AG04450 (cell line): Measurements from ENCODE around the gene GANAB. TPM values are rescaled to one million over a fixed set of nuclear protein-coding genes. Genes with fewer than 3 reads are reported as not detected.

ENCODE experiments used
- CTCF ChIA-PET: fragments of 300-600, 350-600 bp; formaldehyde crosslinking; extraction: SDS; loops from one replicate; lab custom pipeline; 2022; ENCODE audit warnings: antibody characterized with exemption, inconsistent platforms; lab: Charles Lee
- POLR2A ChIA-PET: fragments of 350-600 bp; formaldehyde crosslinking; extraction: SDS; loops from one replicate; lab custom pipeline; 2021; ENCODE audit warnings: antibody characterized with exemption, inconsistent platforms; lab: Yijun Ruan, JAX
- DNase-seq: peaks from one replicate; pipeline ENCODE4 v3.0.0-alpha.2; 2011; ENCODE audit warnings: low read depth, low spot score
- H3K27ac ChIP-seq: one replicate; pipeline ENCODE4 v1.5.1; 2012; ENCODE audit warnings: low read depth, low read length, control low read depth
- H3K27me3 ChIP-seq: one replicate; pipeline ENCODE4 v1.6.0; 2012; ENCODE audit warnings: low read length; ENCODE audit not compliant: control insufficient read depth, insufficient read depth
- H3K4me3 ChIP-seq: 2 replicates; pipeline ENCODE4 v1.5.1; 2011; ENCODE audit warnings: mild to moderate bottlenecking, low read depth, low read length, control low read depth
- H3K9me3 ChIP-seq: 2 replicates; pipeline ENCODE4 v1.5.1; 2012; ENCODE audit warnings: low read length; ENCODE audit not compliant: control insufficient read depth, insufficient read depth
- polyA plus RNA-seq: library from polyadenylated mRNA; depleted of rRNA; stranded (reverse); fragments of >200 nt; gene quantifications from 2 replicates; pipeline ENCODE4 v1.2.3, GENCODE V29; 2011; rRNA removed
- small RNA-seq: library from RNA; depleted of rRNA; stranded (forward); fragments of <200 nt; gene quantifications from one replicate; pipeline ENCODE3, GENCODE V24; 2012; ENCODE audit warnings: low read depth; ENCODE audit not compliant: insufficient read length
- TF ChIP-seq, protein P1 (sequence below): IDR thresholded peaks from 2 replicates; pipeline ENCODE4 v1.5.1; 2011; ENCODE audit warnings: low read depth, low read length, control low read depth, inconsistent platforms

GANAB gene
- polyA plus RNA-seq, 1 experiment: 369 TPM

DNA sequence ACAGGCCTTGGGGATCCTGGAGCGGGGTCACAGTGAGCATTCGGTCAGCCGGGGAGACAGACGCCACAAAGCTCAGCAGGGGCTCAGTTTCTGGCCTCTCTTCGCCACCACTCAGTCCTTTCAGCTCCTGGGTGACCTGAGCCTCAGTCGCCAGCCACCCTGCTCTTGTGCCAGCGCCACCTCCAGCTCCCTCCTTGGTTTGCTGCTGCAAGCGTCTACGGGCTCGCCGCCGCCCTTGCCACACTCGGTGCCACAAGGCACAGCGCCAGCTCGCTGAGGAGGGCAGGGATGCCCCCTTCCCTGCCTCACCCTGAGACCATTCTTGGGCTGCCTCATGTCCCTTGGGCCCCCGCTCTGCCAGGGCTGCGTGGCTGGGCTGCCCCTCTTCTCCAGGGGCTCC, 71.3 kb downstream of the GANAB start:
- DNase-seq: no peak

More for the DNA sequence above, 71.3 kb downstream of the GANAB start:
- H3K9me3 ChIP-seq: no peaks in the 10 kb centered on the region; the same call in 1 of the 2 replicates
- ChIA-PET CTCF (interaction anchor here (0.6 to 2.7 kb wide), 6 partner anchors 14 to 181 kb away, joined by 3 to 14 read pairs (median 9); no protein-coding TSS in a partner anchor), POLR2A (interaction anchor here (0.7 to 3.7 kb wide), 7 partner anchors 15 to 266 kb away, joined by 3 to 67 read pairs (median 24); partner anchors contain the start of genes C11orf98, CSKMT, LBHD1 and TUT1)
- peak overlapping the region; percentile 73 for H3K4me3 ChIP-seq
- H3K27me3 ChIP-seq: no peaks in the 10 kb centered on the region
- TF ChIP-seq, protein P1, sequence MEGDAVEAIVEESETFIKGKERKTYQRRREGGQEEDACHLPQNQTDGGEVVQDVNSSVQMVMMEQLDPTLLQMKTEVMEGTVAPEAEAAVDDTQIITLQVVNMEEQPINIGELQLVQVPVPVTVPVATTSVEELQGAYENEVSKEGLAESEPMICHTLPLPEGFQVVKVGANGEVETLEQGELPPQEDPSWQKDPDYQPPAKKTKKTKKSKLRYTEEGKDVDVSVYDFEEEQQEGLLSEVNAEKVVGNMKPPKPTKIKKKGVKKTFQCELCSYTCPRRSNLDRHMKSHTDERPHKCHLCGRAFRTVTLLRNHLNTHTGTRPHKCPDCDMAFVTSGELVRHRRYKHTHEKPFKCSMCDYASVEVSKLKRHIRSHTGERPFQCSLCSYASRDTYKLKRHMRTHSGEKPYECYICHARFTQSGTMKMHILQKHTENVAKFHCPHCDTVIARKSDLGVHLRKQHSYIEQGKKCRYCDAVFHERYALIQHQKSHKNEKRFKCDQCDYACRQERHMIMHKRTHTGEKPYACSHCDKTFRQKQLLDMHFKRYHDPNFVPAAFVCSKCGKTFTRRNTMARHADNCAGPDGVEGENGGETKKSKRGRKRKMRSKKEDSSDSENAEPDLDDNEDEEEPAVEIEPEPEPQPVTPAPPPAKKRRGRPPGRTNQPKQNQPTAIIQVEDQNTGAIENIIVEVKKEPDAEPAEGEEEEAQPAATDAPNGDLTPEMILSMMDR: no peak
- peak overlapping the region; percentile 98 for H3K27ac ChIP-seq

Small RNA genes within 50 kb of the gene (small RNA-seq; reads per million reads assigned to genes)
- gene AP001458.1: not detected
- gene SNORA57: not detected

Other genes with a start within 250 kb of the GANAB start
- gene SCGB1A1, start 227.6 kb downstream of the GANAB start, polyA plus RNA-seq: not detected in 2 replicates
- gene AHNAK, start 99.8 kb downstream of the GANAB start, polyA plus RNA-seq: 231 and 243 TPM in 2 replicates
- 2,186 and 2,474 TPM in 2 replicates for gene EEF1G, start 72.7 kb downstream of the GANAB start, polyA plus RNA-seq
- 7.8 and 9.0 TPM in 2 replicates for gene TUT1, start 55.1 kb downstream of the GANAB start, polyA plus RNA-seq
- gene MTA2, start 44.7 kb downstream of the GANAB start, polyA plus RNA-seq: 22.9 and 36.7 TPM in 2 replicates
- 17.1 and 18.6 TPM in 2 replicates for gene EML3, start 33.8 kb downstream of the GANAB start, polyA plus RNA-seq
- gene ROM1, start 33.4 kb downstream of the GANAB start, polyA plus RNA-seq: 1.4 and 2.0 TPM in 2 replicates
- gene B3GAT3, start 24.6 kb downstream of the GANAB start, polyA plus RNA-seq: 14.5 and 20.2 TPM in 2 replicates
- 10.6 and 12.6 TPM in 2 replicates for gene INTS5, start 6.7 kb upstream of the GANAB start, polyA plus RNA-seq
- 38.8 and 43.6 TPM in 2 replicates for gene C11orf98, start 18.6 kb upstream of the GANAB start, polyA plus RNA-seq
- 4.6 and 4.7 TPM in 2 replicates for gene CSKMT, start 18.7 kb upstream of the GANAB start, polyA plus RNA-seq
- 5.4 and 6.2 TPM in 2 replicates for gene UQCC3, start 25.1 kb upstream of the GANAB start, polyA plus RNA-seq
- 2.4 and 3.2 TPM in 2 replicates for gene LBHD1, start 25.7 kb upstream of the GANAB start, polyA plus RNA-seq
- gene UBXN1, start 32.5 kb upstream of the GANAB start, polyA plus RNA-seq: 92.8 and 100 TPM in 2 replicates
- gene LRRN4CL, start 42.9 kb upstream of the GANAB start, polyA plus RNA-seq: 4.1 and 5.7 TPM in 2 replicates
- gene BSCL2, start 60.8 kb upstream of the GANAB start, polyA plus RNA-seq: 42.8 and 63.7 TPM in 2 replicates
- gene GNG3, start 61.1 kb upstream of the GANAB start, polyA plus RNA-seq: 0.11 TPM in 1 of 2 replicates, not detected in the other
- 26.6 and 28.2 TPM in 2 replicates for gene HNRNPUL2, start 80.8 kb upstream of the GANAB start, polyA plus RNA-seq
- gene TTC9C, start 81.9 kb upstream of the GANAB start, polyA plus RNA-seq: 32.2 and 32.5 TPM in 2 replicates
- 3.2 and 3.7 TPM in 2 replicates for gene ZBTB3, start 107.5 kb upstream of the GANAB start, polyA plus RNA-seq
- gene POLR2G, start 115.0 kb upstream of the GANAB start, polyA plus RNA-seq: 213 and 215 TPM in 2 replicates
- 8.9 and 13.4 TPM in 2 replicates for gene TAF6L, start 124.8 kb upstream of the GANAB start, polyA plus RNA-seq
- gene TMEM179B, start 140.8 kb upstream of the GANAB start, polyA plus RNA-seq: 51.7 and 63.8 TPM in 2 replicates
- gene TMEM223, start 145.4 kb upstream of the GANAB start, polyA plus RNA-seq: 12.3 and 13.5 TPM in 2 replicates
- 48.9 and 66.1 TPM in 2 replicates for gene NXF1, start 158.8 kb upstream of the GANAB start, polyA plus RNA-seq
- gene STX5, start 185.4 kb upstream of the GANAB start, polyA plus RNA-seq: 51.7 and 52.1 TPM in 2 replicates
- gene TEX54, start 186.2 kb upstream of the GANAB start, polyA plus RNA-seq: not detected in 2 replicates
- 18.0 and 21.6 TPM in 2 replicates for gene WDR74, start 193.0 kb upstream of the GANAB start, polyA plus RNA-seq
- 263 and 284 TPM in 2 replicates for gene SLC3A2, start 234.3 kb upstream of the GANAB start, polyA plus RNA-seq